Activated naive CD4-positive, alpha-beta T cell treated with anti-CD3 and anti-CD28 coated beads, Interleukin-2, amount 10 ng/mL, durations not matched to agents 5 hours and 36 hours (primary cell): Measurements from ENCODE around the gene FXYD3. TPM values are rescaled to one million over a fixed set of nuclear protein-coding genes. Genes with fewer than 3 reads are reported as not detected.

Source experiments
- total RNA-seq, 2 experiments: library from RNA; stranded (reverse); gene quantifications; one replicate each; pipeline ENCODE4 v1.2.3, GENCODE V29; 2021

FXYD3 gene
- total RNA-seq = not detected

GRCh38 chr19:35115177-35115951 is at the start of gene FXYD3:
Gene FXYD3, plus strand, starts transcription at chr19:35115823. Its CDS starts 3,554 bp downstream, at chr19:35119377.

GRCh38 chr19:35134601-35135242 is 19.1 kb downstream of the FXYD3 start, which contains the start of gene LGI4:
Gene LGI4, minus strand, starts transcription at chr19:35135059. Its CDS starts 379 bp downstream, at chr19:35134680.

GRCh38 chr19:35138305-35138892 is 22.8 kb downstream of the FXYD3 start, which contains the start of gene FXYD1:
Gene FXYD1, plus strand, starts transcription at chr19:35138824. Its CDS starts 1,256 bp downstream, at chr19:35140080.

GRCh38 chr19:35143231-35143715 is 27.6 kb downstream of the FXYD3 start, which contains the start of gene FXYD7:
Gene FXYD7, plus strand, starts transcription at chr19:35143255. Its CDS starts 79 bp downstream, at chr19:35143334.

GRCh38 chr19:35154525-35155406 is 39.1 kb downstream of the FXYD3 start, which contains the start of gene FXYD5:
Gene FXYD5, plus strand, starts transcription at chr19:35154735. Its CDS starts 816 bp downstream, at chr19:35155551.

Other genes with a start within 250 kb of the FXYD3 start
- 1 to 10 TPM; 3.9 to 6.2 TPM for gene ZNF30, start 188.9 kb upstream of the FXYD3 start, total RNA-seq
- gene ZNF792, start 151.6 kb upstream of the FXYD3 start, total RNA-seq = 10 to 100 TPM; 16.7 to 17.6 TPM
- 100 to 1,000 TPM; 129 to 141 TPM for gene GRAMD1A, start 115.5 kb upstream of the FXYD3 start, total RNA-seq
- gene SCN1B, start 85.4 kb upstream of the FXYD3 start, total RNA-seq = under 1 TPM; 0.53 to 0.72 TPM
- not detected for gene HPN, start 74.1 kb upstream of the FXYD3 start, total RNA-seq
- 1 to 10 TPM; 1.0 TPM for gene LGI4, start 19.2 kb downstream of the FXYD3 start, total RNA-seq
- gene FXYD1, start 23.0 kb downstream of the FXYD3 start, total RNA-seq = 1 to 10 TPM; 4.5 to 6.3 TPM
- 10 to 100 TPM; 20.4 to 22.1 TPM for gene FXYD7, start 27.4 kb downstream of the FXYD3 start, total RNA-seq
- 100 to 1,000 TPM; 732 to 764 TPM for gene FXYD5, start 38.9 kb downstream of the FXYD3 start, total RNA-seq
- gene FAM187B, start 112.9 kb downstream of the FXYD3 start, total RNA-seq = not detected
- gene LSR, start 133.2 kb downstream of the FXYD3 start, total RNA-seq = 10 to 100 TPM; 18.5 to 20.1 TPM
- 100 to 1,000 TPM; 187 TPM for gene USF2, start 153.1 kb downstream of the FXYD3 start, total RNA-seq
- 1 to 10 TPM in 1 of 2 experiments, under 1 TPM in 1; 0.60 to 1.1 TPM for gene HAMP, start 166.7 kb downstream of the FXYD3 start, total RNA-seq
- under 1 TPM in 1 of 2 experiments, not detected in 1; 0.14 TPM for gene MAG, start 176.3 kb downstream of the FXYD3 start, total RNA-seq
- under 1 TPM; 0.24 to 0.50 TPM for gene CD22, start 213.4 kb downstream of the FXYD3 start, total RNA-seq
- not detected for gene FFAR1, start 232.1 kb downstream of the FXYD3 start, total RNA-seq
- gene FFAR3, start 242.6 kb downstream of the FXYD3 start, total RNA-seq = not detected